K562 (cell line): ENCODE measurements around the gene CACYBP. TPM values are rescaled to one million over a fixed set of nuclear protein-coding genes. Genes with fewer than 3 reads are reported as not detected.
A peak's percentile ranks its signal among the peaks of the same experiment; 100 is the strongest.

Source experiments
- ELK1 ChIP-seq: sonication (generic); formaldehyde crosslinking; IDR thresholded peaks from 2 replicates; pipeline ENCODE4 v1.8.1; 2022; ENCODE audit warnings: missing genetic modification reagents
- HDAC2 ChIP-seq: fragments of 450-650 bp; IDR thresholded peaks from 2 replicates; pipeline ENCODE4 v1.6.1; 2016; ENCODE audit warnings: mild to moderate bottlenecking
- SMAD1 ChIP-seq: fragments of 150-350 bp; IDR thresholded peaks from 2 replicates; pipeline ENCODE4 v1.6.1; 2014; ENCODE audit warnings: low read length, low read depth; ENCODE audit not compliant: partially characterized antibody
- SNRNP70 ChIP-seq: fragments of 200-400 bp; formaldehyde crosslinking; optimal IDR thresholded peaks from 2 replicates; pipeline ENCODE3; 2017; ENCODE audit warnings: low read depth, low read length
- ZHX1 ChIP-seq: fragments of 150-350 bp; conservative IDR thresholded peaks from 2 replicates; pipeline ENCODE4 v1.6.1; 2014; ENCODE audit warnings: low read length
- ZNF431 ChIP-seq: sonication (generic); formaldehyde crosslinking; IDR thresholded peaks from 2 replicates; pipeline ENCODE4 v1.8.0; 2022; ENCODE audit warnings: mild to moderate bottlenecking, missing genetic modification reagents
- ZNF512 ChIP-seq: IDR thresholded peaks from 2 replicates; pipeline ENCODE4 v1.6.1; 2016; ENCODE audit warnings: missing genetic modification characterization, missing compliant biosample characterization
- ZNF639 ChIP-seq, 2 experiments: fragments of 200-800 bp in 1 of 2; sonication (Bioruptor generic) in 1 of 2; sonication (generic) in 1 of 2; formaldehyde crosslinking in 1 of 2; IDR thresholded peaks in 1 of 2; conservative IDR thresholded peaks in 1 of 2; 2 replicates each; pipeline versions ENCODE4 v1.5.0 to v1.6.1; 2016 to 2020; ENCODE audit warnings: missing compliant biosample characterization in 1 of 2, missing genetic modification characterization in 1 of 2, missing genetic modification reagents in 1 of 2
- polyA plus RNA-seq, 8 experiments: library from polyadenylated mRNA; depleted of rRNA in 4 of 8; stranded (reverse) in 5 of 8; unstranded in 3 of 8; fragments of >200 nt; fragmentation: Nextera tagmentation in 2 of 8; fragmentation: Illumina TruSeq in 1 of 8; extraction: Ambion mirVana in 2 of 8; extraction: Trizol in 1 of 8; gene quantifications; 2 replicates each; pipeline versions ENCODE4 v1.2.1 to v1.2.3, GENCODE V29; 2011 to 2014; ENCODE audit warnings: inconsistent platforms in 1 of 8, missing spikeins in 1 of 8
- total RNA-seq, 7 experiments: library from RNA; depleted of rRNA in 6 of 7; stranded (reverse); fragments of >200 nt in 6 of 7; fragmentation: Illumina TruSeq in 2 of 7; extraction: Trizol in 2 of 7; gene quantifications; 2 replicates each; pipeline versions ENCODE4 v1.2.1 to v1.2.3, GENCODE V29; 2011 to 2021; ENCODE audit warnings: low replicate concordance in 1 of 7
- TF ChIP-seq, protein P1 (sequence below), 2 experiments: fragments of 450-650 bp; formaldehyde crosslinking in 1 of 2; IDR thresholded peaks; 2 replicates each; pipeline versions ENCODE4 v1.4.0 to v1.6.1; 2014 to 2020; ENCODE audit warnings: mild to moderate bottlenecking in 2 of 2, borderline replicate concordance in 1 of 2, low read depth in 1 of 2

CACYBP gene
- total and polyA plus RNA-seq, 9 of the 15 experiments (the other 6 are each of a cell fraction or from before 2014, with no cell fraction given), result 147 to 1,576 (median 488) TPM

GRCh38 chr1:174999216-174999935 lies 371 bp upstream of the CACYBP start (continued):
- TF ChIP-seq ZNF512 (tag) (no peak), ZHX1 (peak; percentile 94), ZNF639 (CRISPR knock-in tag; conservative IDR thresholded peaks at IDR 0.05 in 1 of 2, IDR thresholded peaks at IDR 0.05 in 1 of 2) (peak in 1 of 2 experiments; percentile 96; a peak in 1 of 4 replicates), ELK1 (CRISPR knock-in tag) (no peak), HDAC2 (peak; percentile 26; the same call in 1 of the 2 replicates), SNRNP70 (peak; percentile 34), ZNF431 (0 out of 2 replicates have a peak, but pooled peaks have one; percentile 30), SMAD1 (peak; percentile 51)
- TF ChIP-seq, protein P1, sequence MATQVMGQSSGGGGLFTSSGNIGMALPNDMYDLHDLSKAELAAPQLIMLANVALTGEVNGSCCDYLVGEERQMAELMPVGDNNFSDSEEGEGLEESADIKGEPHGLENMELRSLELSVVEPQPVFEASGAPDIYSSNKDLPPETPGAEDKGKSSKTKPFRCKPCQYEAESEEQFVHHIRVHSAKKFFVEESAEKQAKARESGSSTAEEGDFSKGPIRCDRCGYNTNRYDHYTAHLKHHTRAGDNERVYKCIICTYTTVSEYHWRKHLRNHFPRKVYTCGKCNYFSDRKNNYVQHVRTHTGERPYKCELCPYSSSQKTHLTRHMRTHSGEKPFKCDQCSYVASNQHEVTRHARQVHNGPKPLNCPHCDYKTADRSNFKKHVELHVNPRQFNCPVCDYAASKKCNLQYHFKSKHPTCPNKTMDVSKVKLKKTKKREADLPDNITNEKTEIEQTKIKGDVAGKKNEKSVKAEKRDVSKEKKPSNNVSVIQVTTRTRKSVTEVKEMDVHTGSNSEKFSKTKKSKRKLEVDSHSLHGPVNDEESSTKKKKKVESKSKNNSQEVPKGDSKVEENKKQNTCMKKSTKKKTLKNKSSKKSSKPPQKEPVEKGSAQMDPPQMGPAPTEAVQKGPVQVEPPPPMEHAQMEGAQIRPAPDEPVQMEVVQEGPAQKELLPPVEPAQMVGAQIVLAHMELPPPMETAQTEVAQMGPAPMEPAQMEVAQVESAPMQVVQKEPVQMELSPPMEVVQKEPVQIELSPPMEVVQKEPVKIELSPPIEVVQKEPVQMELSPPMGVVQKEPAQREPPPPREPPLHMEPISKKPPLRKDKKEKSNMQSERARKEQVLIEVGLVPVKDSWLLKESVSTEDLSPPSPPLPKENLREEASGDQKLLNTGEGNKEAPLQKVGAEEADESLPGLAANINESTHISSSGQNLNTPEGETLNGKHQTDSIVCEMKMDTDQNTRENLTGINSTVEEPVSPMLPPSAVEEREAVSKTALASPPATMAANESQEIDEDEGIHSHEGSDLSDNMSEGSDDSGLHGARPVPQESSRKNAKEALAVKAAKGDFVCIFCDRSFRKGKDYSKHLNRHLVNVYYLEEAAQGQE (IDR thresholded peaks at IDR 0.05; ENCODE audit: borderline replicate concordance), result peak; percentile 57
- TF ChIP-seq, protein P1 (CRISPR knock-in tag; IDR thresholded peaks at IDR 0.05; ENCODE audit: low read depth), result peak; percentile 80
